A549 (cell line): ENCODE results near the gene KRT32. TPM values are rescaled to one million over a fixed set of nuclear protein-coding genes. Genes with fewer than 3 reads are reported as not detected.

Source experiments
- ATAC-seq, 2 experiments: fragments of 200-7000 bp in 1 of 2; fragments of >200 bp in 1 of 2; cut with Nextera tagmentation in 1 of 2; cut with Tn5 transposase in 1 of 2; 3 replicates each; pipeline versions ENCODE4 v1.8.0 to v1.9.1; 2018 to 2020; ENCODE audit warnings: mild to moderate bottlenecking in 1 of 2, moderate library complexity in 1 of 2
- CTCF ChIA-PET: fragments of 300-600 bp; sonication (Branson Sonifier 250); formaldehyde crosslinking; extraction: SDS; loops from one replicate; lab custom pipeline; 2021; ENCODE audit warnings: antibody characterized with exemption, inconsistent platforms; lab: Yijun Ruan, JAX
- POLR2A ChIA-PET: fragments of 350-600 bp; formaldehyde crosslinking; extraction: SDS; loops from one replicate; lab custom pipeline; 2021; ENCODE audit warnings: antibody characterized with exemption, inconsistent platforms; lab: Yijun Ruan, JAX
- DNase-seq, 2 experiments: peaks; one replicate each; pipeline versions ENCODE4 v3.0.0 to v3.0.0-alpha.2; 2011 to 2016; ENCODE audit warnings: low read depth in 1 of 2, low spot score in 1 of 2
- FAIRE-seq: peaks from 2 replicates; lab custom pipeline; 2011; peaks lifted over from hg19 to GRCh38; lab: Jason Lieb, UNC
- H3K27ac ChIP-seq, 2 experiments: fragments of >200 bp; sonication (Bioruptor Twin); formaldehyde crosslinking; 3 replicates each; pipeline ENCODE4 v1.5.1; 2016 to 2017
- H3K4me1 ChIP-seq: fragments of >200 bp; sonication (Bioruptor Twin); formaldehyde crosslinking; 3 replicates; pipeline ENCODE4 v1.6.1; 2016
- H3K4me2 ChIP-seq: fragments of >200 bp; sonication (Bioruptor Twin); formaldehyde crosslinking; 3 replicates; pipeline ENCODE4 v1.6.1; 2016
- H3K4me3 ChIP-seq: fragments of >200 bp; sonication (Bioruptor Twin); formaldehyde crosslinking; 3 replicates; pipeline ENCODE4 v1.5.1; 2016
- H3K9me3 ChIP-seq: fragments of >200 bp; sonication (Bioruptor Twin); formaldehyde crosslinking; 3 replicates; pipeline ENCODE4 v1.6.1; 2016
- ATOH8 ChIP-seq: fragments of 250-450 bp; sonication (Bioruptor Pico); IDR thresholded peaks from 2 replicates; pipeline ENCODE4 v1.5.0; 2020; ENCODE audit warnings: low read depth, mild to moderate bottlenecking, moderate library complexity
- BHLHE40 ChIP-seq: IDR thresholded peaks from 2 replicates; pipeline ENCODE4 v1.6.1; 2012; ENCODE audit warnings: low read depth, low read length, inconsistent platforms
- CBX2 ChIP-seq: fragments of 200-600 bp; sonication (generic); IDR thresholded peaks from 2 replicates; pipeline ENCODE4 v1.6.1; 2016; ENCODE audit warnings: low read depth, mild to moderate bottlenecking, borderline replicate concordance
- EHMT2 ChIP-seq: fragments of 200-600 bp; sonication (generic); IDR thresholded peaks from 2 replicates; pipeline ENCODE4 v1.6.1; 2016; ENCODE audit warnings: antibody characterized with exemption, low read depth, mild to moderate bottlenecking, moderate library complexity
- FOSL2 ChIP-seq, 2 experiments: fragments of 450-650 bp in 1 of 2; fragments of >200 bp in 1 of 2; sonication (Bioruptor Twin) in 1 of 2; formaldehyde crosslinking; IDR thresholded peaks; 2 replicates each; pipeline versions ENCODE4 v1.5.0 to v1.6.1; 2016 to 2020; ENCODE audit warnings: mild to moderate bottlenecking in 1 of 2, moderate library complexity in 1 of 2
- GATA3 ChIP-seq: IDR thresholded peaks from 2 replicates; pipeline ENCODE4 v1.6.1; 2012; ENCODE audit warnings: borderline replicate concordance
- HES2 ChIP-seq: fragments of >200 bp; sonication (Bioruptor Twin); formaldehyde crosslinking; IDR thresholded peaks from 2 replicates; pipeline ENCODE4 v1.6.1; 2016
- HEYL ChIP-seq: fragments of 250-450 bp; sonication (Bioruptor Pico); IDR thresholded peaks from 2 replicates; pipeline ENCODE4 v1.8.0; 2021; ENCODE audit warnings: mild to moderate bottlenecking, moderate library complexity
- HOXA7 ChIP-seq: fragments of 250-450 bp; sonication (Bioruptor Pico); IDR thresholded peaks from 2 replicates; pipeline ENCODE4 v1.5.0; 2020; ENCODE audit warnings: mild to moderate bottlenecking, moderate library complexity
- HOXB13 ChIP-seq: fragments of 250-450 bp; sonication (Bioruptor Pico); IDR thresholded peaks from 2 replicates; pipeline ENCODE4 v1.5.0; 2020; ENCODE audit warnings: low read depth, mild to moderate bottlenecking, moderate library complexity
- JUN ChIP-seq, 2 experiments: fragments of >200 bp; sonication (Bioruptor Twin); formaldehyde crosslinking; IDR thresholded peaks; 2 replicates in 1 of 2; 3 replicates in 1 of 2; pipeline ENCODE4 v1.6.1; 2016 to 2017
- KDM1A ChIP-seq: fragments of 200-600 bp; sonication (generic); IDR thresholded peaks from 2 replicates; pipeline ENCODE4 v1.6.1; 2016; ENCODE audit warnings: low read depth, mild to moderate bottlenecking
- MAFK ChIP-seq: fragments of 450-650 bp; IDR thresholded peaks from 2 replicates; pipeline ENCODE4 v1.6.1; 2014; ENCODE audit not compliant: partially characterized antibody
- MAX ChIP-seq: IDR thresholded peaks from 2 replicates; pipeline ENCODE4 v1.6.1; 2012
- MAZ ChIP-seq: fragments of 150-350 bp; IDR thresholded peaks from 2 replicates; pipeline ENCODE4 v1.6.1; 2014; ENCODE audit warnings: antibody characterized with exemption, low read depth, low read length, borderline replicate concordance
- MYC ChIP-seq: IDR thresholded peaks from 2 replicates; pipeline ENCODE4 v1.6.1; 2012; ENCODE audit warnings: mild to moderate bottlenecking, inconsistent platforms, low read length, improper control_type of control experiment, borderline replicate concordance
- NFE2L2 ChIP-seq: fragments of 150-350 bp; conservative IDR thresholded peaks from 2 replicates; pipeline ENCODE4 v1.6.1; 2014; ENCODE audit warnings: low read length
- NR3C1 ChIP-seq: fragments of >200 bp; sonication (Bioruptor Twin); formaldehyde crosslinking; IDR thresholded peaks from 3 replicates; pipeline ENCODE4 v1.6.1; 2017
- PBX3 ChIP-seq: IDR thresholded peaks from 2 replicates; pipeline ENCODE4 v1.6.1; 2012
- POLR2AphosphoS2 ChIP-seq: conservative IDR thresholded peaks from 2 replicates; pipeline ENCODE4 v1.6.1; 2012; ENCODE audit warnings: low read length, improper control_type of control experiment, inconsistent platforms
- SREBF2 ChIP-seq: fragments of 450-650 bp; IDR thresholded peaks from 2 replicates; pipeline ENCODE4 v1.6.1; 2014; ENCODE audit warnings: mild to moderate bottlenecking, moderate library complexity
- TP53 ChIP-seq: fragments of 250-450 bp; sonication (Bioruptor Pico); IDR thresholded peaks from 2 replicates; pipeline ENCODE4 v1.5.0; 2021; ENCODE audit warnings: mild to moderate bottlenecking, moderate library complexity
- USF2 ChIP-seq: fragments of 450-650 bp; IDR thresholded peaks from 2 replicates; pipeline ENCODE4 v1.6.1; 2014; ENCODE audit warnings: antibody characterized with exemption
- ZC3H11A ChIP-seq: fragments of 450-650 bp; IDR thresholded peaks from 2 replicates; pipeline ENCODE4 v1.6.1; 2014; ENCODE audit warnings: antibody characterized with exemption, mild to moderate bottlenecking
- ZFP36 ChIP-seq: fragments of 450-650 bp; IDR thresholded peaks from 2 replicates; pipeline ENCODE4 v1.6.1; 2014; ENCODE audit warnings: borderline replicate concordance; ENCODE audit not compliant: partially characterized antibody
- WGBS: methylation state at CpG from one replicate; pipeline ENCODE4 v1.1.6; 2017; ENCODE audit errors: missing lambda C conversion rate; 5-methylcytosine and 5-hydroxymethylcytosine counted together
- polyA plus RNA-seq, 4 experiments: library from polyadenylated mRNA; depleted of rRNA in 3 of 4; stranded (reverse); fragments of >200 nt; fragmentation: RNase III in 1 of 4; extraction: RNeasy Plus Mini Kit Qiagen cat#74134 plus additional on column Dnase treatment in 1 of 4; gene quantifications; 2 replicates in 3 of 4; 3 replicates in 1 of 4; pipeline ENCODE4 v1.2.3, GENCODE V29; 2011 to 2017
- TF ChIP-seq, protein P1 (sequence below): fragments of 150-350 bp; IDR thresholded peaks from 2 replicates; pipeline ENCODE4 v1.6.1; 2014; ENCODE audit warnings: low read depth, mild to moderate bottlenecking, low read length

KRT32 gene
- polyA plus RNA-seq, 2 of the 4 experiments (the other 2 are of a cell fraction): not detected

GRCh38 chr17:41505809-41506767 lies 38.9 kb upstream of the KRT32 start:
- WGBS: 75% methylated on average over 14 of the region's 14 CpGs
- no peak for FAIRE-seq
- CTCF ChIA-PET: interaction anchor here (0.7 to 20.5 kb wide), 11 partner anchors 9 to 886 kb away, joined by 3 to 163 read pairs (median 3); partner anchors contain the start of genes KRT15 and KRT36
- no peak for DNase-seq
- no peak for TF ChIP-seq MAFK
- no peak for TF ChIP-seq ATOH8 (CRISPR knock-in tag)
- no peak for TF ChIP-seq CBX2
- no peak for TF ChIP-seq HES2
- TF ChIP-seq USF2: no peak
- no peak for TF ChIP-seq MYC
- TF ChIP-seq POLR2AphosphoS2: no peak
- TF ChIP-seq PBX3: no peak
- no peak for TF ChIP-seq ZC3H11A
- no peak for TF ChIP-seq JUN (IDR thresholded peaks at IDR 0.05)
- TF ChIP-seq HEYL (CRISPR knock-in tag): no peak
- no peak for TF ChIP-seq ZFP36
- TF ChIP-seq HOXB13 (CRISPR knock-in tag): no peak
- no peak for TF ChIP-seq TP53 (CRISPR knock-in tag)
- TF ChIP-seq MAX: no peak
- no peak for TF ChIP-seq BHLHE40
- TF ChIP-seq MAZ: no peak
- TF ChIP-seq HOXA7 (CRISPR knock-in tag): no peak
- TF ChIP-seq, all 56 proteins: peak for 0
- POLR2A ChIA-PET: interaction anchor here (1.5 kb wide), 1 partner anchor 24 kb away, joined by 3 read pairs; no protein-coding TSS in a partner anchor
- ATAC-seq: no peak
- Histone ChIP-seq H3K9me3 (no peaks in the 10 kb centered on the region), H3K4me3 (no peak overlapping the region), H3K4me1 (peaks cover 4% of the 10 kb centered on the region; the same call in 1 of the 3 replicates), H3K27ac (no peak overlapping the region), H3K4me2 (no peak overlapping the region)

- H3K9me3 ChIP-seq: no peaks in the 10 kb centered on the region
- DNase-seq (no peak), FAIRE-seq (no peak)
- ChIA-PET POLR2A (interaction anchor here (1.5 kb wide), 1 partner anchor 25 kb away, joined by 3 read pairs; no protein-coding TSS in a partner anchor), CTCF (interaction anchor here (0.7 to 20.5 kb wide), 11 partner anchors 8 to 702 kb away, joined by 3 to 163 read pairs (median 4); partner anchors contain the start of genes KRT15 and KRT36)
- H3K4me1 ChIP-seq: peaks cover 4% of the 10 kb centered on the region
- WGBS: 72% methylated on average over 17 of the region's 17 CpGs
- no peak for TF ChIP-seq GATA3
- no peak for TF ChIP-seq SREBF2
- TF ChIP-seq NFE2L2: no peak
- TF ChIP-seq NR3C1: no peak
- TF ChIP-seq MAFK: no peak
- no peak for TF ChIP-seq EHMT2
- no peak for TF ChIP-seq FOSL2 (IDR thresholded peaks at IDR 0.05)
- TF ChIP-seq FOSL2 (CRISPR knock-in tag; IDR thresholded peaks at IDR 0.05): no peak
- no peak for TF ChIP-seq KDM1A
- TF ChIP-seq, protein P1, sequence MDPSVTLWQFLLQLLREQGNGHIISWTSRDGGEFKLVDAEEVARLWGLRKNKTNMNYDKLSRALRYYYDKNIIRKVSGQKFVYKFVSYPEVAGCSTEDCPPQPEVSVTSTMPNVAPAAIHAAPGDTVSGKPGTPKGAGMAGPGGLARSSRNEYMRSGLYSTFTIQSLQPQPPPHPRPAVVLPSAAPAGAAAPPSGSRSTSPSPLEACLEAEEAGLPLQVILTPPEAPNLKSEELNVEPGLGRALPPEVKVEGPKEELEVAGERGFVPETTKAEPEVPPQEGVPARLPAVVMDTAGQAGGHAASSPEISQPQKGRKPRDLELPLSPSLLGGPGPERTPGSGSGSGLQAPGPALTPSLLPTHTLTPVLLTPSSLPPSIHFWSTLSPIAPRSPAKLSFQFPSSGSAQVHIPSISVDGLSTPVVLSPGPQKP: no peak
- TF ChIP-seq, all 56 proteins: peak for 0
- H3K4me2 ChIP-seq: no peak within 1 kb of the TSS
- no peak for ATAC-seq
- no peak within 1 kb of the TSS for H3K27ac ChIP-seq
- no peak within 1 kb of the TSS for H3K4me3 ChIP-seq
Observed at GRCh38 chr17:41505007-41505808, 38.0 kb upstream of the KRT32 start, which contains the start of gene KRT13. KRT13 (minus strand) TSS chr17:41505612; CDS start chr17:41505550, 62 bp downstream.
